ENCODE measurements around the gene ERCC6L2. TPM values are rescaled to one million over a fixed set of nuclear protein-coding genes. Genes with fewer than 3 reads are reported as not detected.

The ERCC6L2 gene
- total RNA-seq, 1 donor, result 37.3 TPM

GRCh38 chr9:95887926-95888497 lies 12.5 kb downstream of the ERCC6L2 start:
- no peak overlapping the region for H3K4me3 ChIP-seq (ENCODE audit: low read length)
- H3K27me3 ChIP-seq (ENCODE audit: insufficient read depth, low read length), result no peaks in the 10 kb centered on the region
- peaks cover 13% of the 10 kb centered on the region for H3K4me1 ChIP-seq (ENCODE audit: insufficient read depth, low read length)

GRCh38 chr9:95890594-95890993 lies 15.1 kb downstream of the ERCC6L2 start:
- Histone ChIP-seq H3K4me1 (ENCODE audit: insufficient read depth, low read length) (peaks cover 11% of the 10 kb centered on the region), H3K9me3 (ENCODE audit: low read depth, low read length) (peaks cover 10% of the 10 kb centered on the region)

More at GRCh38 chr9:95887926-95888497, 12.5 kb downstream of the ERCC6L2 start:
- H3K9me3 ChIP-seq (ENCODE audit: low read depth, low read length), result peaks cover 8% of the 10 kb centered on the region

GRCh38 chr9:95891067-95891671 lies 15.7 kb downstream of the ERCC6L2 start:
- H3K27me3 ChIP-seq (ENCODE audit: insufficient read depth, low read length), result no peaks in the 10 kb centered on the region
- H3K9me3 ChIP-seq (ENCODE audit: low read depth, low read length), result peaks cover 10% of the 10 kb centered on the region
- H3K4me3 ChIP-seq (ENCODE audit: low read length), result no peak overlapping the region
- H3K4me1 ChIP-seq (ENCODE audit: insufficient read depth, low read length), result peaks cover 8% of the 10 kb centered on the region

More at GRCh38 chr9:95890594-95890993, 15.1 kb downstream of the ERCC6L2 start:
- H3K27me3 ChIP-seq (ENCODE audit: insufficient read depth, low read length), result no peaks in the 10 kb centered on the region
- no peak overlapping the region for H3K4me3 ChIP-seq (ENCODE audit: low read length)

GRCh38 chr9:95892690-95893089 lies 17.2 kb downstream of the ERCC6L2 start:
- no peaks in the 10 kb centered on the region for H3K27me3 ChIP-seq (ENCODE audit: insufficient read depth, low read length)
- peaks cover 10% of the 10 kb centered on the region for H3K9me3 ChIP-seq (ENCODE audit: low read depth, low read length)
- no peak overlapping the region for H3K4me3 ChIP-seq (ENCODE audit: low read length)
- peaks cover 3% of the 10 kb centered on the region for H3K4me1 ChIP-seq (ENCODE audit: insufficient read depth, low read length)

GRCh38 chr9:95896580-95896979 lies 21.1 kb downstream of the ERCC6L2 start:
- no peak overlapping the region for H3K4me3 ChIP-seq (ENCODE audit: low read length)
- no peaks in the 10 kb centered on the region for H3K4me1 ChIP-seq (ENCODE audit: insufficient read depth, low read length)
- H3K9me3 ChIP-seq (ENCODE audit: low read depth, low read length), result peaks cover 10% of the 10 kb centered on the region
- no peaks in the 10 kb centered on the region for H3K27me3 ChIP-seq (ENCODE audit: insufficient read depth, low read length)

- Histone ChIP-seq H3K9me3 (ENCODE audit: low read depth, low read length) (no peaks in the 10 kb centered on the region), H3K4me3 (ENCODE audit: low read length) (no peak overlapping the region), H3K27me3 (ENCODE audit: insufficient read depth, low read length) (no peaks in the 10 kb centered on the region), H3K4me1 (ENCODE audit: insufficient read depth, low read length) (no peaks in the 10 kb centered on the region)
Observed at GRCh38 chr9:95901506-95901905, 26.0 kb downstream of the ERCC6L2 start.

- Histone ChIP-seq H3K27me3 (ENCODE audit: insufficient read depth, low read length) (no peaks in the 10 kb centered on the region), H3K4me1 (ENCODE audit: insufficient read depth, low read length) (no peaks in the 10 kb centered on the region), H3K4me3 (ENCODE audit: low read length) (no peak overlapping the region), H3K9me3 (ENCODE audit: low read depth, low read length) (no peaks in the 10 kb centered on the region)
Observed at GRCh38 chr9:95903398-95903797, 27.9 kb downstream of the ERCC6L2 start.

- no peak overlapping the region for H3K4me3 ChIP-seq (ENCODE audit: low read length)
- no peaks in the 10 kb centered on the region for H3K27me3 ChIP-seq (ENCODE audit: insufficient read depth, low read length)
- H3K9me3 ChIP-seq (ENCODE audit: low read depth, low read length), result no peaks in the 10 kb centered on the region
- H3K4me1 ChIP-seq (ENCODE audit: insufficient read depth, low read length), result no peaks in the 10 kb centered on the region
Observed at GRCh38 chr9:95907794-95908193, 32.3 kb downstream of the ERCC6L2 start.

- Histone ChIP-seq H3K9me3 (ENCODE audit: low read depth, low read length) (no peaks in the 10 kb centered on the region), H3K4me1 (ENCODE audit: insufficient read depth, low read length) (no peaks in the 10 kb centered on the region), H3K4me3 (ENCODE audit: low read length) (no peak overlapping the region), H3K27me3 (ENCODE audit: insufficient read depth, low read length) (no peaks in the 10 kb centered on the region)
Observed at GRCh38 chr9:95910023-95910707, 34.7 kb downstream of the ERCC6L2 start.

GRCh38 chr9:95910770-95911340 lies 35.4 kb downstream of the ERCC6L2 start:
- Histone ChIP-seq H3K27me3 (ENCODE audit: insufficient read depth, low read length) (no peaks in the 10 kb centered on the region), H3K4me1 (ENCODE audit: insufficient read depth, low read length) (no peaks in the 10 kb centered on the region), H3K4me3 (ENCODE audit: low read length) (no peak overlapping the region), H3K9me3 (ENCODE audit: low read depth, low read length) (no peaks in the 10 kb centered on the region)

- H3K4me1 ChIP-seq (ENCODE audit: insufficient read depth, low read length), result no peaks in the 10 kb centered on the region
- H3K9me3 ChIP-seq (ENCODE audit: low read depth, low read length), result no peaks in the 10 kb centered on the region
- no peak overlapping the region for H3K4me3 ChIP-seq (ENCODE audit: low read length)
- H3K27me3 ChIP-seq (ENCODE audit: insufficient read depth, low read length), result no peaks in the 10 kb centered on the region
Observed at GRCh38 chr9:95912773-95913172, 37.3 kb downstream of the ERCC6L2 start.

- Histone ChIP-seq H3K9me3 (ENCODE audit: low read depth, low read length) (no peaks in the 10 kb centered on the region), H3K27me3 (ENCODE audit: insufficient read depth, low read length) (no peaks in the 10 kb centered on the region), H3K4me1 (ENCODE audit: insufficient read depth, low read length) (peaks cover 10% of the 10 kb centered on the region), H3K4me3 (ENCODE audit: low read length) (no peak overlapping the region)
Observed at GRCh38 chr9:95920017-95920416, 44.5 kb downstream of the ERCC6L2 start.

- H3K27me3 ChIP-seq (ENCODE audit: insufficient read depth, low read length), result no peaks in the 10 kb centered on the region
- peaks cover 10% of the 10 kb centered on the region for H3K4me1 ChIP-seq (ENCODE audit: insufficient read depth, low read length)
- H3K9me3 ChIP-seq (ENCODE audit: low read depth, low read length), result no peaks in the 10 kb centered on the region
- no peak overlapping the region for H3K4me3 ChIP-seq (ENCODE audit: low read length)
Observed at GRCh38 chr9:95923794-95924193, 48.3 kb downstream of the ERCC6L2 start.

GRCh38 chr9:95924987-95925386 lies 49.5 kb downstream of the ERCC6L2 start:
- H3K4me1 ChIP-seq (ENCODE audit: insufficient read depth, low read length), result peaks cover 3% of the 10 kb centered on the region

GRCh38 chr9:95927271-95928004 lies 51.9 kb downstream of the ERCC6L2 start:
- Histone ChIP-seq H3K4me3 (ENCODE audit: low read length) (no peak overlapping the region), H3K9me3 (ENCODE audit: low read depth, low read length) (no peaks in the 10 kb centered on the region), H3K27me3 (ENCODE audit: insufficient read depth, low read length) (no peaks in the 10 kb centered on the region), H3K4me1 (ENCODE audit: insufficient read depth, low read length) (peaks cover 3% of the 10 kb centered on the region)

More at GRCh38 chr9:95924987-95925386, 49.5 kb downstream of the ERCC6L2 start:
- Histone ChIP-seq H3K9me3 (ENCODE audit: low read depth, low read length) (no peaks in the 10 kb centered on the region), H3K27me3 (ENCODE audit: insufficient read depth, low read length) (no peaks in the 10 kb centered on the region), H3K4me3 (ENCODE audit: low read length) (no peak overlapping the region)

Measured in mononuclear cell (primary cell).